IMR-90 (cell line): ENCODE results near the gene AHNAK.

Source experiments
- CHD1 ChIP-seq: IDR thresholded peaks from 2 replicates; pipeline ENCODE4 v1.6.1; 2012; ENCODE audit warnings: low read depth, low read length, improper control_type of control experiment
- MAFK ChIP-seq: IDR thresholded peaks from 2 replicates; pipeline ENCODE4 v1.6.1; 2012; ENCODE audit warnings: low read depth, low read length, improper control_type of control experiment
- MXI1 ChIP-seq: IDR thresholded peaks from 2 replicates; pipeline ENCODE4 v1.6.1; 2012; ENCODE audit warnings: low read depth, mild to moderate bottlenecking, low read length, moderate library complexity, borderline replicate concordance
- NFE2L2 ChIP-seq: fragments of 150-350 bp; IDR thresholded peaks from 2 replicates; pipeline ENCODE4 v1.6.1; 2016; ENCODE audit warnings: low read depth, mild to moderate bottlenecking, low read length
- POLR2A ChIP-seq: IDR thresholded peaks from 2 replicates; pipeline ENCODE4 v1.6.1; 2012; ENCODE audit warnings: mild to moderate bottlenecking, low read depth, low read length
- TF ChIP-seq, protein P1 (sequence below): conservative IDR thresholded peaks from 2 replicates; pipeline ENCODE4 v1.5.1; 2012; ENCODE audit warnings: mild to moderate bottlenecking, low read depth, low read length, improper control_type of control experiment

DNA sequence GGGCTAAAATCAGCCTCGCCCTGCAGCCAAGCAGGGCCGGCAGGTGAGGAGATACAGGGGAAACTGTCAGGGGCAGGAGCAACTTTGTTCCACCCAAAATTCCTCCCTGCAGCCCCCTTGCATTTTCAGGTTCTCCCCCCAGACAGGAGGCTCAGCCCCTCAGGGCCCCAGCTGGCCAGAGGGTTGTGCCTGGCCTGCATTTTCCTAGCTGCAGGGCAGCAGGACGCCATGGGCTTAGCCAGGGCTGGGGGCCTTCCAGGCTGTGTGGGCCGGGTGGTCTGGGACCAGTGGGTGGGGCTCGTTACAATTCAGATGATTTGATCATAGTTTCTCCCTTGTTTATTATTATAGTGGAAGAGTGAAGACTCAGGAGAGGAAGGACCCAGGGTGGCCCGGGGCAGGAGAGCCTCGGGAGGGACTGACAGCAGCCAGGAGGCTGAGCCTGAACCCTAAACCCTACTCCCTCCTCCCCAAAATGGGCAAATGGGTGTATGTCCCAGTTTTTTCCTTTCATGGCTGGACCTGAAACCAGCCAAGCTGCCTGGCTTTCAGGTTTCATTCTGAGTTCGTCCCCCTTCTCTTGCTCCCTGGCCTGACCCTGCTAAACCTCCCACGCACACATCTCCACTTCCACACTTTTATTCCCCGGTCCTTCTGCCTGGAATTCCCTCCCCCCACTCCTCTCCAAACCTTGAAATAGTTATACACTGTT is 40.0 kb downstream of the AHNAK start:
- TF ChIP-seq, protein P1, sequence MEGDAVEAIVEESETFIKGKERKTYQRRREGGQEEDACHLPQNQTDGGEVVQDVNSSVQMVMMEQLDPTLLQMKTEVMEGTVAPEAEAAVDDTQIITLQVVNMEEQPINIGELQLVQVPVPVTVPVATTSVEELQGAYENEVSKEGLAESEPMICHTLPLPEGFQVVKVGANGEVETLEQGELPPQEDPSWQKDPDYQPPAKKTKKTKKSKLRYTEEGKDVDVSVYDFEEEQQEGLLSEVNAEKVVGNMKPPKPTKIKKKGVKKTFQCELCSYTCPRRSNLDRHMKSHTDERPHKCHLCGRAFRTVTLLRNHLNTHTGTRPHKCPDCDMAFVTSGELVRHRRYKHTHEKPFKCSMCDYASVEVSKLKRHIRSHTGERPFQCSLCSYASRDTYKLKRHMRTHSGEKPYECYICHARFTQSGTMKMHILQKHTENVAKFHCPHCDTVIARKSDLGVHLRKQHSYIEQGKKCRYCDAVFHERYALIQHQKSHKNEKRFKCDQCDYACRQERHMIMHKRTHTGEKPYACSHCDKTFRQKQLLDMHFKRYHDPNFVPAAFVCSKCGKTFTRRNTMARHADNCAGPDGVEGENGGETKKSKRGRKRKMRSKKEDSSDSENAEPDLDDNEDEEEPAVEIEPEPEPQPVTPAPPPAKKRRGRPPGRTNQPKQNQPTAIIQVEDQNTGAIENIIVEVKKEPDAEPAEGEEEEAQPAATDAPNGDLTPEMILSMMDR: no peak
- TF ChIP-seq POLR2A (no peak), NFE2L2 (no peak), MXI1 (no peak), MAFK (no peak), CHD1 (no peak)
